H1 (cell line): ENCODE results near the gene SGPP2. TPM values are rescaled to one million over a fixed set of nuclear protein-coding genes. Genes with fewer than 3 reads are reported as not detected.

ENCODE experiments used
- CTBP2 ChIP-seq: IDR thresholded peaks from 2 replicates; pipeline ENCODE4 v1.7.0; 2011; ENCODE audit warnings: borderline replicate concordance, mild to moderate bottlenecking, moderate library complexity, mixed read lengths, low read length; ENCODE audit not compliant: insufficient read depth, insufficient read length
- GABPA ChIP-seq: IDR thresholded peaks from 2 replicates; pipeline ENCODE4 v1.6.1; 2011; ENCODE audit warnings: mild to moderate bottlenecking, low read length, moderate library complexity, borderline replicate concordance; ENCODE audit not compliant: insufficient read depth
- HDAC6 ChIP-seq: IDR thresholded peaks from one replicate; pipeline ENCODE4 v1.7.1; 2012; ENCODE audit warnings: low read depth, mild to moderate bottlenecking, inconsistent platforms, low read length, moderate library complexity
- KDM5A ChIP-seq: fragments of 200-600 bp; IDR thresholded peaks from 2 replicates; pipeline ENCODE4 v1.7.1; 2012; ENCODE audit warnings: mild to moderate bottlenecking, low read length, inconsistent platforms, mixed read lengths
- POLR2A ChIP-seq, 2 experiments: IDR thresholded peaks; 1 replicate in 1 of 2; 2 replicates in 1 of 2; pipeline ENCODE4 v1.6.1; 2011; ENCODE audit warnings: low read depth in 2 of 2, low read length in 2 of 2, mild to moderate bottlenecking in 2 of 2; ENCODE audit errors: control extremely low read depth in 1 of 2
- POLR2AphosphoS5 ChIP-seq: IDR thresholded peaks from 2 replicates; pipeline ENCODE4 v1.6.1; 2011; ENCODE audit warnings: low read depth, low read length
- RAD21 ChIP-seq, 2 experiments: IDR thresholded peaks in 1 of 2; conservative IDR thresholded peaks in 1 of 2; 2 replicates each; pipeline ENCODE4 v1.6.1; 2011; ENCODE audit warnings: low read depth in 2 of 2, low read length in 2 of 2, improper control_type of control experiment in 1 of 2, inconsistent platforms in 1 of 2, mild to moderate bottlenecking in 1 of 2, moderate library complexity in 1 of 2
- RFX5 ChIP-seq: IDR thresholded peaks from 2 replicates; pipeline ENCODE4 v1.6.1; 2011; ENCODE audit warnings: low read depth, low read length, improper control_type of control experiment, borderline replicate concordance
- SAP30 ChIP-seq: fragments of 300-600 bp; sonication (generic); IDR thresholded peaks from 2 replicates; pipeline ENCODE4 v1.7.1; 2012; ENCODE audit warnings: low read length, moderate library complexity, mild to moderate bottlenecking, inconsistent platforms; ENCODE audit not compliant: insufficient read depth, insufficient replicate concordance
- SIN3A ChIP-seq, 2 experiments: IDR thresholded peaks in 1 of 2; conservative IDR thresholded peaks in 1 of 2; 2 replicates each; pipeline ENCODE4 v1.6.1; 2011 to 2012; ENCODE audit warnings: low read length in 2 of 2, improper control_type of control experiment in 1 of 2, low read depth in 1 of 2, mild to moderate bottlenecking in 1 of 2
- SIRT6 ChIP-seq: IDR thresholded peaks from one replicate; pipeline ENCODE4 v1.7.1; 2012; ENCODE audit warnings: low read length, inconsistent platforms
- TCF12 ChIP-seq: IDR thresholded peaks from 2 replicates; pipeline ENCODE4 v1.6.1; 2011; ENCODE audit warnings: low read depth, mild to moderate bottlenecking, low read length
- USF2 ChIP-seq: IDR thresholded peaks from 2 replicates; pipeline ENCODE4 v1.6.1; 2011; ENCODE audit warnings: low read length, improper control_type of control experiment
- polyA plus RNA-seq, 7 experiments: library from polyadenylated mRNA; depleted of rRNA in 3 of 7; stranded (reverse) in 5 of 7; unstranded in 2 of 7; fragments of >200 nt in 5 of 7; fragments of 200-250 nt in 2 of 7; gene quantifications; 1 replicate in 5 of 7; 2 replicates in 1 of 7; 4 replicates in 1 of 7; pipeline versions ENCODE4 v1.2.1 to v1.2.3, GENCODE V29; 2011 to 2013; ENCODE audit warnings: missing spikeins in 2 of 7, mixed read lengths in 2 of 7
- total RNA-seq: library from RNA; stranded (reverse); fragmentation: NEBNext Ultra II Directional; extraction: Animal tissue kit (Norgen Biotek cat#: 25700); gene quantifications from 2 replicates; pipeline ENCODE4 v1.2.1, GENCODE V29; 2021

Gene SGPP2
- total and polyA plus RNA-seq, 2 of the 8 experiments (the other 6 are each of a cell fraction or from before 2014, with no cell fraction given), result 0.29 TPM; not detected in 1

- TF ChIP-seq USF2 (no peak), KDM5A (no peak), TCF12 (peak; percentile 99), POLR2A (IDR thresholded peaks at IDR 0.05; ENCODE audit: control extremely low read depth in 1 of 2, low read depth in 2 of 2, low read length in 2 of 2) (no peak), RAD21 (IDR thresholded peaks at IDR 0.05 in 1 of 2, conservative IDR thresholded peaks at IDR 0.05 in 1 of 2; ENCODE audit: low read depth in 2 of 2, low read length in 2 of 2) (0 out of 4 replicates have a peak, but pooled peaks of 1 of the 2 experiments have one; percentile 4), SAP30 (no peak), CTBP2 (no peak), SIRT6 (no peak), RFX5 (no peak), GABPA (no peak), POLR2AphosphoS5 (peak; percentile 88), SIN3A (conservative IDR thresholded peaks at IDR 0.05 in 1 of 2, IDR thresholded peaks at IDR 0.05 in 1 of 2; ENCODE audit: low read depth in 1 of 2, low read length in 2 of 2) (peak in 1 of 2 experiments; percentile 53; a peak in 2 of 4 replicates), HDAC6 (no peak)
- TF ChIP-seq, all 59 proteins: peak for 10
Observed at GRCh38 chr2:222433332-222434173, 9.2 kb downstream of the SGPP2 start (continued).
